GM18951 (cell line): ENCODE data around the gene PIK3CD.

ENCODE experiments used
- POLR2A ChIP-seq: IDR thresholded peaks from 4 replicates; pipeline ENCODE4 v1.6.1; 2011; ENCODE audit warnings: mild to moderate bottlenecking; ENCODE audit not compliant: insufficient read length, insufficient read depth; ENCODE audit errors: extremely low read depth
- in situ Hi-C: fragments of 300-500 bp; cut with MboI; formaldehyde crosslinking; loops from one replicate; pipeline ENCODE4 v1.12.0; 2022; ENCODE audit warnings: low sequenced_read_pairs, mixed read lengths, inconsistent platforms; ENCODE audit not compliant: unreplicated experiment

The PIK3CD gene

DNA sequence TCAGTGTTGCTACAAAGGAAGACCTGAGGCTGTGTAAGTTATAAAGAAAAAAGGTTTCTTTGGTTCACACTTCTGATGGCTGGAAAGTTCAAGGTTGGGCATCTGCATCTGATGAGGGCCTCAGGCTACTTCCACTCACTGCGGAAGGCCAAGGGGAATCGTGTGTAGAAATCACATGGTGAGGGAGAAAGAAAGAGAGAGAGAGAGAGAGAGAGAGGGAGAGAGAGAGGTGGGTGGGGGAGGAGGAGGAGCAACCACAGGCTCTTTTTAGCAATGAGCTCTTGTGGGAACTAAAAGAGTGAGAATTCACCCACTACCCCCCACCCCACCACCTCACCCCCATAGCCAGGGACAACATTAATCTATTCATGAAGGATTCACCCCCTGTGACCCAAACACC lies 112.4 kb downstream of the PIK3CD start:
- no peak for TF ChIP-seq POLR2A
- in situ Hi-C loops, result no loop called here

DNA sequence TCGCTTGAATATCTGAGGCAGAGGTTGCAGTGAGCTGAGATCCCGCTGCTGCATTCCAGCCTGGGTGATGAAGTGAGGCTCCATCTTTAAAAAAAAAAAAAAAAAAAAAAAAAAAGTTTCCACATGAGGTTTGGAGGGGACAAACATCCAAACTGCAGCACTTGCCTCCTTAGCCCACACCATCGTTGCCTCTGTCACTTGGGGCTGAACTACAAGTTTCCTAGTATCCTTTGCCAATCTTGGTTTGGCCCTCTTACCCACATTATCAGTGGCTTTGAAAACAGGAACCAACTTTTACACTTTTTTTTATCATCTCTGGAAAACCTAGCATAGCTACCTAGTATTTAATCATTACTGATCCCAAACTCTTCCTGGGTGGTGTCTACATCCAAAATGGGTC lies 113.0 kb downstream of the PIK3CD start:
- no peak for TF ChIP-seq POLR2A
- in situ Hi-C loops, result no loop called here

GRCh38 chr1:9766759-9767442 lies 115.4 kb downstream of the PIK3CD start:
- in situ Hi-C loops, result no loop called here
- no peak for TF ChIP-seq POLR2A

DNA sequence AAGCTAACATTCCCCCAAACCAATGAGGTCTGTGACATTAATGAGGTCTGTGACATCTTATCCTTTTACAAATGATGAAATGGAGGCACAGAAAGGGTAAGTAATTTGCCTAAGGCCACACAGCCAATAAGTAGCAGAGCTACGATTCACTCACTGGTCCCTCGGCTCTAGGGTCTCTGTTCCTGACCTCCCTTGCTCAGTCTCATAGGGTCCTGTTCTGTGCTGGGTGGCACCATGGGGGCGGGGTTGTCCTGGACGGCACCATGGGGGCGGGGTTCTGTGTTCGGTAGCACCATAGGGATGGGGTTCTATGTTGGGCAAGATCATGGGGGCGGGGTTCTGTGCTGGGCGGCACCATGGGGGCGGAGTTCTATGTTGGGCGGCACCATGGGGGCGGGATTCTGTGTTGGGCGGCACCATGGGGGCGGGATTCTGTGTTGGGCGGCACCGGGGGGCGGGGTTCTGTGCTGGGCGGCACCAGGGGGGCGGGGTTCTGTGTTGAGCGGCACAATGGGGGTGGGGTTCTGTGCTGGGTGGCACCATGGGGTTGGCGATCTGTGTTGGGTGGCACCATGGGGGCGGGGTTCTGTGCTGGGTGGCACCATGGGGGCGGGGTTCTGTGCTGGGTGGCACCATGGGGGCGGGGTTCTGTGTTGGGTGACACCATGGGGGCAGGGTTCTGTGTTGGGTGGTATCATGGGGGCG lies 116.6 kb downstream of the PIK3CD start:
- no peak for TF ChIP-seq POLR2A
- in situ Hi-C loops, result no loop called here

- no peak for TF ChIP-seq POLR2A
- in situ Hi-C loops, result no loop called here
Measured at GRCh38 chr1:9768983-9769382, 117.5 kb downstream of the PIK3CD start.

- no peak for TF ChIP-seq POLR2A
- in situ Hi-C loops, result no loop called here
Measured at GRCh38 chr1:9770298-9770697, 118.8 kb downstream of the PIK3CD start.

GRCh38 chr1:9774712-9775679 lies 123.5 kb downstream of the PIK3CD start:
- in situ Hi-C loops, result no loop called here
- no peak for TF ChIP-seq POLR2A

GRCh38 chr1:9776685-9777084 lies 125.2 kb downstream of the PIK3CD start:
- TF ChIP-seq POLR2A, result no peak
- in situ Hi-C loops, result no loop called here
